Neural cell (in vitro differentiated cells): ENCODE results near the gene HIVEP2. TPM values are rescaled to one million over a fixed set of nuclear protein-coding genes. Genes with fewer than 3 reads are reported as not detected.

Source experiments
- H2AFZ ChIP-seq: fragments of 200-600, 300-800 bp; sonication (generic), shearing (Covaris generic); 2 replicates; pipeline ENCODE4 v1.6.0; 2014; ENCODE audit warnings: low read depth, mild to moderate bottlenecking, antibody characterized with exemption, low read length, moderate library complexity
- H3F3A ChIP-seq: fragments of 200-600 bp; shearing (Covaris generic); 2 replicates; pipeline ENCODE4 v1.6.1; 2016; ENCODE audit warnings: mild to moderate bottlenecking, moderate library complexity, mixed read lengths, antibody characterized with exemption, low read length; ENCODE audit not compliant: insufficient read depth, poor library complexity, severe bottlenecking
- H3K27ac ChIP-seq: fragments of 200-600, 300-800 bp; sonication (generic), shearing (Covaris generic); 2 replicates; pipeline ENCODE4 v1.5.1; 2014; ENCODE audit warnings: mild to moderate bottlenecking, low read length, moderate library complexity
- H3K27me3 ChIP-seq: fragments of 300-800, 200-600 bp; sonication (generic), shearing (Covaris generic); 2 replicates; pipeline ENCODE4 v1.6.0; 2014; ENCODE audit warnings: mild to moderate bottlenecking, low read depth, low read length, moderate library complexity; ENCODE audit not compliant: insufficient read depth
- H3K36me3 ChIP-seq: fragments of 300-800, 200-600 bp; sonication (generic), shearing (Covaris generic); 2 replicates; pipeline ENCODE4 v1.5.1; 2014; ENCODE audit warnings: mild to moderate bottlenecking, antibody characterized with exemption, low read length, moderate library complexity; ENCODE audit not compliant: insufficient read depth
- H3K4me2 ChIP-seq: fragments of 300-800, 200-600 bp; sonication (generic), shearing (Covaris generic); 2 replicates; pipeline ENCODE4 v1.6.0; 2014; ENCODE audit warnings: mild to moderate bottlenecking, low read length
- H3K4me3 ChIP-seq: fragments of 300-800, 200-600 bp; sonication (generic), shearing (Covaris generic); 2 replicates; pipeline ENCODE4 v1.5.1; 2014; ENCODE audit warnings: mild to moderate bottlenecking, low read length, moderate library complexity
- H3K79me2 ChIP-seq: fragments of 200-600 bp; shearing (Covaris generic); replicated peaks from 2 replicates; pipeline ENCODE4 v1.6.0; 2014; ENCODE audit warnings: mild to moderate bottlenecking, low read length, moderate library complexity; ENCODE audit not compliant: insufficient read depth
- H3K9ac ChIP-seq: fragments of 300-800, 200-600 bp; sonication (generic), shearing (Covaris generic); 2 replicates; pipeline ENCODE4 v1.6.1; 2016; ENCODE audit warnings: mild to moderate bottlenecking, low read length, mixed read lengths
- H3K9me2 ChIP-seq: fragments of 200-600 bp; shearing (Covaris generic); 2 replicates; pipeline ENCODE4 v1.6.1; 2016; ENCODE audit warnings: mild to moderate bottlenecking, low read length, mixed read lengths; ENCODE audit not compliant: insufficient read depth
- H3K9me3 ChIP-seq: fragments of 200-600, 300-800 bp; sonication (generic), shearing (Covaris generic); 2 replicates; pipeline ENCODE4 v1.6.1; 2016; ENCODE audit warnings: mild to moderate bottlenecking, mixed run types, low read length, moderate library complexity, mixed read lengths
- H4K20me1 ChIP-seq: fragments of 200-600 bp; shearing (Covaris generic); 2 replicates; pipeline ENCODE4 v1.6.1; 2016; ENCODE audit warnings: mild to moderate bottlenecking, mixed run types; ENCODE audit not compliant: insufficient read depth
- CTCF ChIP-seq: fragments of 450-650 bp; IDR thresholded peaks from 2 replicates; pipeline ENCODE4 v1.5.1; 2014; ENCODE audit warnings: antibody characterized with exemption, mild to moderate bottlenecking, moderate library complexity; ENCODE audit not compliant: poor library complexity, severe bottlenecking
- EP300 ChIP-seq: fragments of 450-650 bp; conservative IDR thresholded peaks from 2 replicates; pipeline ENCODE4 v1.6.1; 2014; ENCODE audit warnings: antibody characterized with exemption, mild to moderate bottlenecking, moderate library complexity; ENCODE audit not compliant: poor library complexity, severe bottlenecking
- EZH2 ChIP-seq: fragments of 200-600, 300-800 bp; shearing (Covaris generic), sonication (generic); IDR thresholded peaks from 2 replicates; pipeline ENCODE4 v1.6.1; 2014; ENCODE audit warnings: antibody characterized with exemption, low read length, borderline replicate concordance, mild to moderate bottlenecking; ENCODE audit not compliant: insufficient read depth, poor library complexity, severe bottlenecking
- MXI1 ChIP-seq: fragments of 450-650 bp; conservative IDR thresholded peaks from 2 replicates; pipeline ENCODE4 v1.6.1; 2014; ENCODE audit warnings: antibody characterized with exemption, mild to moderate bottlenecking; ENCODE audit not compliant: poor library complexity, severe bottlenecking
- POLR2AphosphoS5 ChIP-seq: IDR thresholded peaks from 2 replicates; pipeline ENCODE4 v1.6.1; 2012
- RAD21 ChIP-seq: fragments of 450-650 bp; conservative IDR thresholded peaks from 2 replicates; pipeline ENCODE4 v1.6.1; 2014; ENCODE audit warnings: antibody characterized with exemption, mild to moderate bottlenecking, moderate library complexity
- SMC3 ChIP-seq: fragments of 450-650 bp; conservative IDR thresholded peaks from 2 replicates; pipeline ENCODE4 v1.6.1; 2014; ENCODE audit warnings: antibody characterized with exemption, mild to moderate bottlenecking, moderate library complexity; ENCODE audit not compliant: poor library complexity
- TAF1 ChIP-seq: IDR thresholded peaks from 2 replicates; pipeline ENCODE4 v1.6.1; 2012; ENCODE audit warnings: low read depth
- polyA plus RNA-seq: library from polyadenylated mRNA; depleted of rRNA; stranded (reverse); fragments of >200 nt; gene quantifications from 2 replicates; pipeline ENCODE4 v1.2.3, GENCODE V29; 2014
- TF ChIP-seq, protein P1 (sequence below): IDR thresholded peaks from 2 replicates; pipeline ENCODE4 v1.6.1; 2012; ENCODE audit warnings: borderline replicate concordance

Gene HIVEP2
- polyA plus RNA-seq, 1 donor from 2014 or later: 6.0 TPM

GRCh38 chr6:142937986-142938385 lies 7.0 kb downstream of the HIVEP2 start:
- no peak for TF ChIP-seq SMC3
- no peak for TF ChIP-seq MXI1
- no peak for TF ChIP-seq CTCF
- no peak for TF ChIP-seq EZH2
- TF ChIP-seq TAF1: no peak
- TF ChIP-seq EP300: no peak
- no peaks in the 10 kb centered on the region for H3K9me3 ChIP-seq
- no peaks in the 10 kb centered on the region for H3F3A ChIP-seq
- H3K79me2 ChIP-seq: peaks cover 75% of the 10 kb centered on the region
- no peak overlapping the region for H2AFZ ChIP-seq
- no peak overlapping the region for H3K4me3 ChIP-seq
- H3K27me3 ChIP-seq: no peaks in the 10 kb centered on the region
- H3K36me3 ChIP-seq: no peaks in the 10 kb centered on the region
- no peak overlapping the region for H3K4me2 ChIP-seq
- no peak overlapping the region for H3K27ac ChIP-seq
- H3K9ac ChIP-seq: no peak overlapping the region
- H4K20me1 ChIP-seq: no peaks in the 10 kb centered on the region
- H3K9me2 ChIP-seq: no peaks in the 10 kb centered on the region

- Histone ChIP-seq H3K4me2 (no peak overlapping the region), H3K9ac (no peak overlapping the region), H3K36me3 (no peaks in the 10 kb centered on the region), H4K20me1 (no peaks in the 10 kb centered on the region), H3K9me2 (no peaks in the 10 kb centered on the region), H2AFZ (no peak overlapping the region), H3K27me3 (no peaks in the 10 kb centered on the region), H3K9me3 (no peaks in the 10 kb centered on the region), H3F3A (no peaks in the 10 kb centered on the region), H3K79me2 (peaks cover 58% of the 10 kb centered on the region), H3K27ac (no peak overlapping the region), H3K4me3 (no peak overlapping the region)
- no peak for TF ChIP-seq EP300
- TF ChIP-seq TAF1: no peak
- no peak for TF ChIP-seq SMC3
- TF ChIP-seq POLR2AphosphoS5: no peak
- TF ChIP-seq, protein P1, sequence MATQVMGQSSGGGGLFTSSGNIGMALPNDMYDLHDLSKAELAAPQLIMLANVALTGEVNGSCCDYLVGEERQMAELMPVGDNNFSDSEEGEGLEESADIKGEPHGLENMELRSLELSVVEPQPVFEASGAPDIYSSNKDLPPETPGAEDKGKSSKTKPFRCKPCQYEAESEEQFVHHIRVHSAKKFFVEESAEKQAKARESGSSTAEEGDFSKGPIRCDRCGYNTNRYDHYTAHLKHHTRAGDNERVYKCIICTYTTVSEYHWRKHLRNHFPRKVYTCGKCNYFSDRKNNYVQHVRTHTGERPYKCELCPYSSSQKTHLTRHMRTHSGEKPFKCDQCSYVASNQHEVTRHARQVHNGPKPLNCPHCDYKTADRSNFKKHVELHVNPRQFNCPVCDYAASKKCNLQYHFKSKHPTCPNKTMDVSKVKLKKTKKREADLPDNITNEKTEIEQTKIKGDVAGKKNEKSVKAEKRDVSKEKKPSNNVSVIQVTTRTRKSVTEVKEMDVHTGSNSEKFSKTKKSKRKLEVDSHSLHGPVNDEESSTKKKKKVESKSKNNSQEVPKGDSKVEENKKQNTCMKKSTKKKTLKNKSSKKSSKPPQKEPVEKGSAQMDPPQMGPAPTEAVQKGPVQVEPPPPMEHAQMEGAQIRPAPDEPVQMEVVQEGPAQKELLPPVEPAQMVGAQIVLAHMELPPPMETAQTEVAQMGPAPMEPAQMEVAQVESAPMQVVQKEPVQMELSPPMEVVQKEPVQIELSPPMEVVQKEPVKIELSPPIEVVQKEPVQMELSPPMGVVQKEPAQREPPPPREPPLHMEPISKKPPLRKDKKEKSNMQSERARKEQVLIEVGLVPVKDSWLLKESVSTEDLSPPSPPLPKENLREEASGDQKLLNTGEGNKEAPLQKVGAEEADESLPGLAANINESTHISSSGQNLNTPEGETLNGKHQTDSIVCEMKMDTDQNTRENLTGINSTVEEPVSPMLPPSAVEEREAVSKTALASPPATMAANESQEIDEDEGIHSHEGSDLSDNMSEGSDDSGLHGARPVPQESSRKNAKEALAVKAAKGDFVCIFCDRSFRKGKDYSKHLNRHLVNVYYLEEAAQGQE: no peak
- TF ChIP-seq CTCF: no peak
- TF ChIP-seq MXI1: no peak
- TF ChIP-seq EZH2: no peak
- no peak for TF ChIP-seq RAD21
Measured at GRCh38 chr6:142935553-142936517, 9.1 kb downstream of the HIVEP2 start.
